ENCODE results near the gene SOWAHB.

Gene SOWAHB

GRCh38 chr4:76902233-76902890 lies 4.4 kb upstream of the SOWAHB start:
- H3K27ac ChIP-seq: peak overlapping the region; percentile 25
- TF ChIP-seq CTCF (IDR thresholded peaks at IDR 0.05) (no peak), ZFX (IDR thresholded peaks at IDR 0.05; ENCODE audit: borderline replicate concordance) (no peak)

GRCh38 chr4:76898949-76899645 lies 1.2 kb upstream of the SOWAHB start:
- peak overlapping the region; percentile 82; the same call in 1 of the 2 replicates for H3K27ac ChIP-seq
- TF ChIP-seq CTCF (IDR thresholded peaks at IDR 0.05): no peak
- TF ChIP-seq ZFX (IDR thresholded peaks at IDR 0.05; ENCODE audit: borderline replicate concordance): no peak

GRCh38 chr4:76898385-76898692 lies 395 bp upstream of the SOWAHB start:
- H3K27ac ChIP-seq: peak overlapping the region; percentile 82
- TF ChIP-seq CTCF (IDR thresholded peaks at IDR 0.05) (no peak), ZFX (IDR thresholded peaks at IDR 0.05; ENCODE audit: borderline replicate concordance) (no peak)

- no peak; the same call in 1 of the 2 replicates for TF ChIP-seq CTCF (IDR thresholded peaks at IDR 0.05)
- no peak for TF ChIP-seq ZFX (IDR thresholded peaks at IDR 0.05; ENCODE audit: borderline replicate concordance)
- peak overlapping the region; percentile 82 for H3K27ac ChIP-seq
Measured at GRCh38 chr4:76896614-76897535, 1.1 kb downstream of the SOWAHB start.

GRCh38 chr4:76896048-76896447 lies 1.9 kb downstream of the SOWAHB start:
- H3K27ac ChIP-seq: no peak overlapping the region
- no peak for TF ChIP-seq ZFX (IDR thresholded peaks at IDR 0.05; ENCODE audit: borderline replicate concordance)
- TF ChIP-seq CTCF (IDR thresholded peaks at IDR 0.05): no peak

GRCh38 chr4:76895619-76896018 lies 2.3 kb downstream of the SOWAHB start:
- no peak for TF ChIP-seq ZFX (IDR thresholded peaks at IDR 0.05; ENCODE audit: borderline replicate concordance)
- TF ChIP-seq CTCF (IDR thresholded peaks at IDR 0.05): peak; percentile 20; the same call in 1 of the 2 replicates
- H3K27ac ChIP-seq: no peak overlapping the region
